ENCODE measurements around the gene SLC27A4.

GRCh38 chr9:128382261-128382660 is 41.9 kb downstream of the SLC27A4 start:
- TF ChIP-seq, protein P1, sequence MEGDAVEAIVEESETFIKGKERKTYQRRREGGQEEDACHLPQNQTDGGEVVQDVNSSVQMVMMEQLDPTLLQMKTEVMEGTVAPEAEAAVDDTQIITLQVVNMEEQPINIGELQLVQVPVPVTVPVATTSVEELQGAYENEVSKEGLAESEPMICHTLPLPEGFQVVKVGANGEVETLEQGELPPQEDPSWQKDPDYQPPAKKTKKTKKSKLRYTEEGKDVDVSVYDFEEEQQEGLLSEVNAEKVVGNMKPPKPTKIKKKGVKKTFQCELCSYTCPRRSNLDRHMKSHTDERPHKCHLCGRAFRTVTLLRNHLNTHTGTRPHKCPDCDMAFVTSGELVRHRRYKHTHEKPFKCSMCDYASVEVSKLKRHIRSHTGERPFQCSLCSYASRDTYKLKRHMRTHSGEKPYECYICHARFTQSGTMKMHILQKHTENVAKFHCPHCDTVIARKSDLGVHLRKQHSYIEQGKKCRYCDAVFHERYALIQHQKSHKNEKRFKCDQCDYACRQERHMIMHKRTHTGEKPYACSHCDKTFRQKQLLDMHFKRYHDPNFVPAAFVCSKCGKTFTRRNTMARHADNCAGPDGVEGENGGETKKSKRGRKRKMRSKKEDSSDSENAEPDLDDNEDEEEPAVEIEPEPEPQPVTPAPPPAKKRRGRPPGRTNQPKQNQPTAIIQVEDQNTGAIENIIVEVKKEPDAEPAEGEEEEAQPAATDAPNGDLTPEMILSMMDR (IDR thresholded peaks at IDR 0.05) = no peak
- TF ChIP-seq POLR2A (IDR thresholded peaks at IDR 0.05) = no peak
